Naive thymus-derived CD4-positive, alpha-beta T cell (primary cell): ENCODE measurements around the gene ARL8B. TPM values are rescaled to one million over a fixed set of nuclear protein-coding genes. Genes with fewer than 3 reads are reported as not detected.

Experiments used
- ATAC-seq: fragments of 150-1000 bp; cut with Tn5 transposase; 2 replicates; pipeline ENCODE4 v1.10.0; 2021; ENCODE audit warnings: mild to moderate bottlenecking, moderate library complexity
- CTCF ChIA-PET: fragments of 350-600 bp; sonication (Branson Sonifier 250); formaldehyde crosslinking; loops from one replicate; lab custom pipeline; 2021; ENCODE audit warnings: antibody characterized with exemption; lab: Charles Lee
- POLR2A ChIA-PET: fragments of 350-600 bp; sonication (Branson Sonifier 250); formaldehyde crosslinking; loops from one replicate; lab custom pipeline; 2021; ENCODE audit warnings: antibody characterized with exemption, inconsistent platforms; lab: Charles Lee
- DNase-seq, 9 donors: peaks; one replicate each; pipeline versions ENCODE4 v3.0.0 to v3.0.0-alpha.2; 2020 to 2022; ENCODE audit warnings: mixed read lengths in 1 of 9
- H3K27ac ChIP-seq: one replicate; pipeline ENCODE4 v1.7.0; 2013; ENCODE audit warnings: mild to moderate bottlenecking, low read depth, low read length, moderate library complexity
- H3K27me3 ChIP-seq, 2 donors: one replicate each; pipeline ENCODE4 v1.7.0; 2013; ENCODE audit warnings: low read length in 2 of 2, mild to moderate bottlenecking in 2 of 2, moderate library complexity in 2 of 2; ENCODE audit not compliant: control insufficient read depth in 2 of 2, insufficient read depth in 2 of 2
- H3K36me3 ChIP-seq, 3 experiments: 1 replicate in 2 of 3; 2 replicates in 1 of 3; pipeline ENCODE4 v1.7.0; 2013; ENCODE audit warnings: low read length in 3 of 3, mild to moderate bottlenecking in 3 of 3, moderate library complexity in 1 of 3; ENCODE audit not compliant: insufficient read depth in 3 of 3, control insufficient read depth in 2 of 3
- H3K4me1 ChIP-seq, 2 donors: one replicate each; pipeline ENCODE4 v1.7.0; 2013; ENCODE audit warnings: low read length in 2 of 2, mild to moderate bottlenecking in 2 of 2, moderate library complexity in 1 of 2; ENCODE audit not compliant: control insufficient read depth in 2 of 2, insufficient read depth in 2 of 2
- H3K4me3 ChIP-seq: 2 replicates; pipeline ENCODE4 v1.7.0; 2013; ENCODE audit warnings: mild to moderate bottlenecking, low read length
- H3K9me3 ChIP-seq, 3 experiments: 1 replicate in 2 of 3; 2 replicates in 1 of 3; pipeline ENCODE4 v1.7.0; 2013; ENCODE audit warnings: low read length in 3 of 3; ENCODE audit not compliant: control insufficient read depth in 2 of 3
- H3K27ac Mint-ChIP-seq, 9 donors: one replicate each; pipeline ENCODE4 v1.8.0; 2020 to 2022; ENCODE audit warnings: mixed read lengths in 9 of 9, mild to moderate bottlenecking in 8 of 9, moderate library complexity in 5 of 9, inconsistent platforms in 2 of 9
- H3K27me3 Mint-ChIP-seq, 5 donors: one replicate each; pipeline ENCODE4 v1.8.0; 2021 to 2022; ENCODE audit warnings: mixed read lengths in 5 of 5, mild to moderate bottlenecking in 1 of 5
- H3K36me3 Mint-ChIP-seq, 5 donors: one replicate each; pipeline ENCODE4 v1.8.0; 2020 to 2022; ENCODE audit warnings: mixed read lengths in 5 of 5, mild to moderate bottlenecking in 3 of 5, inconsistent platforms in 1 of 5
- H3K4me1 Mint-ChIP-seq, 7 donors: one replicate each; pipeline ENCODE4 v1.8.0; 2020 to 2022; ENCODE audit warnings: mixed read lengths in 7 of 7, mild to moderate bottlenecking in 3 of 7, inconsistent platforms in 1 of 7
- H3K4me3 Mint-ChIP-seq, 10 donors: one replicate each; pipeline ENCODE4 v1.8.0; 2020 to 2022; ENCODE audit warnings: mild to moderate bottlenecking in 10 of 10, mixed read lengths in 10 of 10, moderate library complexity in 6 of 10, inconsistent platforms in 2 of 10
- H3K9me3 Mint-ChIP-seq, 11 donors: one replicate each; pipeline ENCODE4 v1.8.0; 2020 to 2022; ENCODE audit warnings: mixed read lengths in 11 of 11, mild to moderate bottlenecking in 4 of 11, inconsistent platforms in 1 of 11, moderate library complexity in 1 of 11
- intact Hi-C, 2 donors: fragments of 100-400 bp; cut with micrococcal nuclease; formaldehyde crosslinking; loops; one replicate each; pipeline ENCODE4 v1.15.1; 2023
- polyA plus RNA-seq, 2 donors: library from polyadenylated mRNA; unstranded; fragments of 300-500 nt; fragmentation: Illumina TruSeq; gene quantifications; one replicate each; pipeline ENCODE4 v1.2.3, GENCODE V29; 2021
- total RNA-seq, 6 experiments: library from RNA in 5 of 6; stranded (reverse) in 5 of 6; gene quantifications; 1 replicate in 5 of 6; 2 replicates in 1 of 6; pipeline ENCODE4 v1.2.3 and lab custom pipeline; 2021 to 2026

Gene ARL8B
- total and polyA plus RNA-seq, 7 experiments from 2014 or later, result 43.7 to 66.1 (median 48.4) TPM

- Histone ChIP-seq H3K4me3 (no peak overlapping the region), H3K27ac (no peak overlapping the region), H3K36me3 (no peaks in the 10 kb centered on the region), H3K27me3 (no peaks in the 10 kb centered on the region), H3K9me3 (no peaks in the 10 kb centered on the region), H3K4me1 (no peaks in the 10 kb centered on the region)
- H3K9me3 Mint-ChIP-seq, result no peaks in the 10 kb centered on the region
- H3K27me3 Mint-ChIP-seq, result peaks cover 25 to 61% (median 31%) of the 10 kb centered on the region in 5 donors
- intact Hi-C loops, result no loop called here
- H3K4me1 Mint-ChIP-seq, result peaks cover 0 to 5% (median 4%) of the 10 kb centered on the region in 7 donors
- H3K4me3 Mint-ChIP-seq, result no peak overlapping the region
- ATAC-seq (no peak), DNase-seq (no peak)
- ChIA-PET POLR2A (no interaction called here), CTCF (no interaction called here)
- peaks cover 0 to 3% (median 0%) of the 10 kb centered on the region in 5 donors for H3K36me3 Mint-ChIP-seq
- H3K27ac Mint-ChIP-seq, result no peak overlapping the region
Measured at GRCh38 chr3:5093731-5094130, 28.4 kb upstream of the ARL8B start.

GRCh38 chr3:5095886-5096285, 26.2 kb upstream of the ARL8B start:
- H3K4me1 ChIP-seq, result no peaks in the 10 kb centered on the region
- no peaks in the 10 kb centered on the region for H3K9me3 ChIP-seq
- peaks cover 0 to 5% (median 4%) of the 10 kb centered on the region in 7 donors for H3K4me1 Mint-ChIP-seq
- no peak overlapping the region for H3K27ac Mint-ChIP-seq
- peaks cover 25 to 48% (median 31%) of the 10 kb centered on the region in 5 donors for H3K27me3 Mint-ChIP-seq
- H3K36me3 ChIP-seq, result no peaks in the 10 kb centered on the region
- ChIA-PET CTCF (no interaction called here), POLR2A (no interaction called here)
- H3K4me3 Mint-ChIP-seq, result peak overlapping the region in 6 of 10 donors; percentile 20 to 47 (median 31)
- H3K9me3 Mint-ChIP-seq, result peaks cover 0 to 2% (median 0%) of the 10 kb centered on the region in 11 donors
- H3K36me3 Mint-ChIP-seq, result peaks cover 0 to 4% (median 3%) of the 10 kb centered on the region in 5 donors
- no peaks in the 10 kb centered on the region for H3K27me3 ChIP-seq
- no peak overlapping the region for H3K27ac ChIP-seq
- intact Hi-C loops, result no loop called here
- DNase-seq (no peak), ATAC-seq (peak; percentile 29)
- H3K4me3 ChIP-seq, result no peak overlapping the region

- Histone ChIP-seq H3K4me3 (no peak overlapping the region), H3K27ac (no peak overlapping the region), H3K27me3 (no peaks in the 10 kb centered on the region), H3K9me3 (no peaks in the 10 kb centered on the region), H3K36me3 (no peaks in the 10 kb centered on the region), H3K4me1 (no peaks in the 10 kb centered on the region)
- DNase-seq, result no peak
- Mint-ChIP-seq H3K4me3 (peak overlapping the region in 1 of 10 donors; percentile 31), H3K4me1 (peaks cover 0 to 5% (median 4%) of the 10 kb centered on the region in 7 donors), H3K27me3 (peaks cover 25 to 50% (median 31%) of the 10 kb centered on the region in 5 donors), H3K27ac (no peak overlapping the region), H3K36me3 (peaks cover 0 to 4% (median 3%) of the 10 kb centered on the region in 5 donors), H3K9me3 (peaks cover 0 to 2% (median 0%) of the 10 kb centered on the region in 11 donors)
- ChIA-PET CTCF (no interaction called here), POLR2A (no interaction called here)
- intact Hi-C loops, result no loop called here
- ATAC-seq, result no peak
Measured at GRCh38 chr3:5096336-5097008, 25.6 kb upstream of the ARL8B start.

GRCh38 chr3:5098346-5098745, 23.7 kb upstream of the ARL8B start:
- H3K27me3 Mint-ChIP-seq, result peaks cover 23 to 52% (median 31%) of the 10 kb centered on the region in 5 donors
- CTCF ChIA-PET, result interaction anchor here (0.5 kb wide), 1 partner anchor 21 kb away, joined by 3 read pairs; no protein-coding TSS in a partner anchor

GRCh38 chr3:5102532-5102931, 19.6 kb upstream of the ARL8B start:
- ATAC-seq (no peak), DNase-seq (no peak)
- peaks cover 3 to 22% (median 5%) of the 10 kb centered on the region in 5 donors for H3K27me3 Mint-ChIP-seq
- no peaks in the 10 kb centered on the region for H3K4me1 ChIP-seq
- H3K4me3 Mint-ChIP-seq, result no peak overlapping the region
- no peaks in the 10 kb centered on the region for H3K36me3 ChIP-seq
- H3K27ac ChIP-seq, result no peak overlapping the region
- H3K27me3 ChIP-seq, result no peaks in the 10 kb centered on the region
- peaks cover 0 to 4% (median 0%) of the 10 kb centered on the region in 7 donors for H3K4me1 Mint-ChIP-seq
- no peak overlapping the region for H3K27ac Mint-ChIP-seq
- CTCF ChIA-PET, result interaction anchor here (0.6 kb wide), 1 partner anchor 750 kb away, joined by 3 read pairs; no protein-coding TSS in a partner anchor
- no peak overlapping the region for H3K4me3 ChIP-seq
- POLR2A ChIA-PET, result interaction anchor here (0.6 kb wide), 1 partner anchor 115 kb away, joined by 3 read pairs; no protein-coding TSS in a partner anchor
- peaks cover 0 to 4% (median 0%) of the 10 kb centered on the region in 5 donors for H3K36me3 Mint-ChIP-seq
- intact Hi-C loops, result no loop called here
- H3K9me3 Mint-ChIP-seq, result peaks cover 0 to 2% (median 0%) of the 10 kb centered on the region in 11 donors
- no peaks in the 10 kb centered on the region for H3K9me3 ChIP-seq

More at GRCh38 chr3:5098346-5098745, 23.7 kb upstream of the ARL8B start:
- H3K9me3 ChIP-seq, result no peaks in the 10 kb centered on the region
- H3K36me3 ChIP-seq, result no peaks in the 10 kb centered on the region
- H3K27ac ChIP-seq, result no peak overlapping the region
- POLR2A ChIA-PET, result no interaction called here
- no peak overlapping the region for H3K27ac Mint-ChIP-seq
- no peak overlapping the region for H3K4me3 Mint-ChIP-seq
- intact Hi-C loops, result no loop called here
- H3K27me3 ChIP-seq, result no peaks in the 10 kb centered on the region
- peaks cover 0 to 4% (median 3%) of the 10 kb centered on the region in 5 donors for H3K36me3 Mint-ChIP-seq
- ATAC-seq (no peak), DNase-seq (no peak)
- H3K4me3 ChIP-seq, result no peak overlapping the region
- no peaks in the 10 kb centered on the region for H3K4me1 ChIP-seq
- H3K9me3 Mint-ChIP-seq, result peaks cover 0 to 2% (median 0%) of the 10 kb centered on the region in 11 donors
- H3K4me1 Mint-ChIP-seq, result peaks cover 0 to 5% (median 4%) of the 10 kb centered on the region in 7 donors

GRCh38 chr3:5103743-5104142, 18.3 kb upstream of the ARL8B start:
- Mint-ChIP-seq H3K27ac (no peak overlapping the region), H3K27me3 (peaks cover 0 to 14% (median 0%) of the 10 kb centered on the region in 5 donors), H3K36me3 (peaks cover 0 to 4% (median 0%) of the 10 kb centered on the region in 5 donors), H3K4me3 (no peak overlapping the region), H3K9me3 (peaks cover 0 to 2% (median 0%) of the 10 kb centered on the region in 11 donors), H3K4me1 (peaks cover 0 to 4% (median 0%) of the 10 kb centered on the region in 7 donors)
- intact Hi-C loops, result no loop called here
- no peak overlapping the region for H3K4me3 ChIP-seq
- no peak for ATAC-seq
- ChIA-PET CTCF (no interaction called here), POLR2A (no interaction called here)
- H3K36me3 ChIP-seq, result no peaks in the 10 kb centered on the region
- H3K4me1 ChIP-seq, result no peaks in the 10 kb centered on the region
- H3K27ac ChIP-seq, result no peak overlapping the region
- no peak for DNase-seq
- H3K27me3 ChIP-seq, result no peaks in the 10 kb centered on the region
- no peaks in the 10 kb centered on the region for H3K9me3 ChIP-seq
